PC-9 (cell line): ENCODE results near the gene MSI2. TPM values are rescaled to one million over a fixed set of nuclear protein-coding genes. Genes with fewer than 3 reads are reported as not detected.
A peak's percentile ranks its signal among the peaks of the same experiment; 100 is the strongest.

ENCODE experiments used
- BruUV-seq: library from RNA; stranded (reverse); fragments of 400-500 nt; replicated peaks from 2 replicates; lab custom pipeline; 2021; lab: Mats Ljungman, UMichigan
- CTCF ChIA-PET: fragments of 300-600 bp; sonication (Branson Sonifier 250); formaldehyde crosslinking; loops from one replicate; lab custom pipeline; 2022; ENCODE audit warnings: antibody characterized with exemption; lab: Charles Lee
- POLR2A ChIA-PET: fragments of 300-600 bp; sonication (Branson Sonifier 250); formaldehyde crosslinking; loops from one replicate; lab custom pipeline; 2022; ENCODE audit warnings: antibody characterized with exemption; ENCODE audit not compliant: unreplicated experiment; lab: Charles Lee
- DNase-seq, 2 experiments: peaks; one replicate each; pipeline versions ENCODE4 v3.0.0 to v3.0.0-alpha.2; 2015 to 2022; ENCODE audit warnings: mixed read lengths in 1 of 2
- H2AFZ ChIP-seq: fragments of 200-600 bp; sonication (generic); 2 replicates; pipeline ENCODE4 v1.8.1; 2017; ENCODE audit warnings: antibody characterized with exemption
- H3F3A ChIP-seq: fragments of 200-600 bp; sonication (generic); 2 replicates; pipeline ENCODE4 v1.8.1; 2017; ENCODE audit warnings: antibody characterized with exemption, mild to moderate bottlenecking, low read depth; ENCODE audit not compliant: insufficient read depth
- H3K27ac ChIP-seq: fragments of 200-600 bp; sonication (generic); 2 replicates; pipeline ENCODE4 v1.6.1; 2016; ENCODE audit warnings: mixed run types
- H3K27me3 ChIP-seq: fragments of 200-600 bp; sonication (generic); 2 replicates; pipeline ENCODE4 v1.6.1; 2016; ENCODE audit warnings: low read depth, mixed run types; ENCODE audit not compliant: insufficient read depth
- H3K36me3 ChIP-seq: fragments of 200-600 bp; sonication (generic); 2 replicates; pipeline ENCODE4 v1.6.1; 2016; ENCODE audit warnings: low read depth, mixed run types
- H3K4me1 ChIP-seq: fragments of 200-600 bp; sonication (generic); replicated peaks from 2 replicates; pipeline ENCODE4 v1.6.1; 2016; ENCODE audit warnings: mixed run types; ENCODE audit not compliant: insufficient read depth
- H3K4me2 ChIP-seq: fragments of 200-600 bp; sonication (generic); 2 replicates; pipeline ENCODE4 v1.6.1; 2017; ENCODE audit warnings: mixed run types
- H3K4me3 ChIP-seq: fragments of 200-600 bp; sonication (generic); 2 replicates; pipeline ENCODE4 v1.6.1; 2016; ENCODE audit warnings: mixed run types
- H3K79me2 ChIP-seq: fragments of 200-600 bp; sonication (generic); 2 replicates; pipeline ENCODE4 v1.6.1; 2017; ENCODE audit warnings: low read depth, mixed run types
- H3K9me2 ChIP-seq: fragments of 200-600 bp; sonication (generic); 2 replicates; pipeline ENCODE4 v1.8.1; 2017; ENCODE audit warnings: mild to moderate bottlenecking; ENCODE audit not compliant: insufficient read depth
- H3K9me3 ChIP-seq: fragments of 200-600 bp; sonication (generic); 2 replicates; pipeline ENCODE4 v1.8.1; 2016; ENCODE audit warnings: low read depth; ENCODE audit not compliant: insufficient read depth
- H4K20me1 ChIP-seq: fragments of 200-600 bp; sonication (generic); 2 replicates; pipeline ENCODE4 v1.8.1; 2017; ENCODE audit not compliant: insufficient read depth
- CTCF ChIP-seq: fragments of 200-600 bp; sonication (generic); conservative IDR thresholded peaks from 2 replicates; pipeline ENCODE4 v1.6.1; 2017; ENCODE audit warnings: mixed run types, antibody characterized with exemption, mild to moderate bottlenecking, moderate library complexity
- EZH2 ChIP-seq: fragments of 200-600 bp; sonication (generic); IDR thresholded peaks from 2 replicates; pipeline ENCODE4 v1.8.0; 2017; ENCODE audit warnings: antibody characterized with exemption, low read depth
- intact Hi-C: fragments of 100-400 bp; cut with micrococcal nuclease; formaldehyde crosslinking; loops from one replicate; pipeline ENCODE4 v1.10.0; 2022; ENCODE audit not compliant: unreplicated experiment
- total RNA-seq: library from RNA; stranded (reverse); gene quantifications from 2 replicates; pipeline ENCODE4 v1.2.3, GENCODE V29; 2021

MSI2 gene
- total RNA-seq, 1 experiment from 2014 or later, result 15.7 TPM

DNA sequence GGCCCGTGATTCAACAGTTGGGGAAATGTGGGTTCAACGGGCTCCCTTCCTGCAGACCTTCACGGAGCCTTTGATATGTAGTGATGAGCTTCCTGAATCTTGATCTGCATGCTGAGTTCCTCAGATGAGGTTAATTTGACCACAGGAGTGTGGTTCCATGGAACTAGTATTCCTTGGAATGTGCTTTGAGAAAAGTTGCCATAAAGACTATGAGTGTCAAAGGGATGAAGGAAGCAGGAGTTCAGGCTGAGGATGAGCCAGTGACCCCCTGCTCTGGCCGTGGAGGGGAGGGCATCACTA is 229.2 kb downstream of the MSI2 start:
- ChIA-PET POLR2A (no interaction called here), CTCF (no interaction called here)
- no peaks in the 10 kb centered on the region for H3K36me3 ChIP-seq
- H2AFZ ChIP-seq, result no peak overlapping the region
- no peak overlapping the region for H3K4me2 ChIP-seq
- H3F3A ChIP-seq, result no peaks in the 10 kb centered on the region
- H3K9me2 ChIP-seq, result no peaks in the 10 kb centered on the region
- BruUV-seq, result no TSS peak
- peaks cover 8% of the 10 kb centered on the region for H3K4me1 ChIP-seq
- DNase-seq, result peak in 1 of 2 experiments; percentile 5
- H3K79me2 ChIP-seq, result no peaks in the 10 kb centered on the region
- H3K27me3 ChIP-seq, result peaks cover 21% of the 10 kb centered on the region
- H3K9me3 ChIP-seq, result no peaks in the 10 kb centered on the region
- no peak overlapping the region for H3K27ac ChIP-seq
- H3K4me3 ChIP-seq, result no peak overlapping the region
- TF ChIP-seq CTCF, result no peak
- TF ChIP-seq EZH2, result no peak
- H4K20me1 ChIP-seq, result no peaks in the 10 kb centered on the region
- intact Hi-C loops, result no loop called here

DNA sequence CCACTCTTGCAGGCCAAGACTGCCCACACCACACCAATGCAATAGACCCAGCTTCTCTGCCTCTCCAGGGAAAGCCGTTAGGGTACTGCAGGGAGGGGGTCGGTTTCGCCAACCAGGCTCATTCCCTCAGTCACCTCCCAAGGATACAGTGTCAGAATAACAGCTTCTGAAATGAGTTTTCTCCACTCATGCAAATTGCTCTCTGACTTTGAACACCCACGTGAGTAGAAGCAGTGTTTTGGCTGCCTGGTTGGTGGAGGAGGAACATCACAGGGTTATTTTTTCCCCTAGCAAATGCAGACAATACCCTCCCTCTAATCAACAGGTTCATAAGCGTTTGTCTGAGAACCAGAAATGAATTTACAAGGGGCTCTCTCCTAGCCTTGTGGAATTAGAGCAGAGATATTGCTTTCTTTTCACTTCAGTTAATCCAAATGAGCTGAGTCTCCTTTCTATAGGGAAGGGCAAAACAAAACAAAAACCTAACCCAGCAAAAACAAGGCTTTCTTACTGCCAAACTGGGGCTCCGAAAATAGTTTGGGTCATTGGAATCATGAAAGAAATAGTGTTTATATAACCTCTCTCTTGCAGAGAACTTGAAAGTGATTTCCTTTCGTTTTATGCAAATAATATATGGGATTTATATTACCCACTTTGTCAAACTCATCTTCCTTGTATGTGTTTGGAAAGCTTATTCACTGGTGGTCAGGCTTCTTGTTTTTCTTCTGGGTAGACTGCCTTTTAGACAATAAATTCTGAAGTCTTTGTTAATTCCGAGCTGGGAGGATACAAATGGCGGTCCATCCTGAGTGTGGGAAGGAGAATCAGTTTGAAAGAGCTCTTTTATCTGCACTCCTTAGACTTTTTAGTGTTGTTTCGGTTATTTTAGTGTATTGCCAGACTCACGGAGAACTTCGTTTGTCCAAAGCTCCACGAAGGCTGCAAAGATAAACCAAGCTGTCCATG is 229.9 kb downstream of the MSI2 start:
- peak in 1 of 2 experiments; percentile 18 for DNase-seq
- ChIA-PET CTCF (no interaction called here), POLR2A (no interaction called here)
- TF ChIP-seq CTCF (no peak), EZH2 (no peak)
- no peaks in the 10 kb centered on the region for H3K9me2 ChIP-seq
- intact Hi-C loops, result no loop called here
- no peak overlapping the region for H2AFZ ChIP-seq
- H3K27me3 ChIP-seq, result peaks cover 23% of the 10 kb centered on the region
- no peak overlapping the region for H3K4me2 ChIP-seq
- H3K79me2 ChIP-seq, result no peaks in the 10 kb centered on the region
- no peaks in the 10 kb centered on the region for H3K9me3 ChIP-seq
- no peak overlapping the region for H3K27ac ChIP-seq
- BruUV-seq, result no TSS peak
- H3K36me3 ChIP-seq, result no peaks in the 10 kb centered on the region
- peaks cover 1% of the 10 kb centered on the region; the same call in 1 of the 2 replicates for H3K4me1 ChIP-seq
- H3K4me3 ChIP-seq, result no peak overlapping the region
- no peaks in the 10 kb centered on the region for H4K20me1 ChIP-seq
- H3F3A ChIP-seq, result no peaks in the 10 kb centered on the region

- H2AFZ ChIP-seq, result no peak overlapping the region
- H3K4me2 ChIP-seq, result no peak overlapping the region
- no peaks in the 10 kb centered on the region for H3K9me2 ChIP-seq
- H3K9me3 ChIP-seq, result no peaks in the 10 kb centered on the region
- H3K4me3 ChIP-seq, result no peak overlapping the region
- intact Hi-C loops, result no loop called here
- H4K20me1 ChIP-seq, result no peaks in the 10 kb centered on the region
- TF ChIP-seq EZH2 (no peak), CTCF (no peak)
- DNase-seq, result no peak
- no peaks in the 10 kb centered on the region for H3K36me3 ChIP-seq
- H3K79me2 ChIP-seq, result no peaks in the 10 kb centered on the region
- no peak overlapping the region for H3K27ac ChIP-seq
- POLR2A ChIA-PET, result no interaction called here
- H3K4me1 ChIP-seq, result no peaks in the 10 kb centered on the region
- H3K27me3 ChIP-seq, result peaks cover 30% of the 10 kb centered on the region
- no TSS peak for BruUV-seq
- no peaks in the 10 kb centered on the region for H3F3A ChIP-seq
- CTCF ChIA-PET, result no interaction called here
Measured at GRCh38 chr17:57486882-57487301, 230.6 kb downstream of the MSI2 start.
